CD4-positive, CD25-positive, alpha-beta regulatory T cell (primary cell): ENCODE measurements around the gene PXK. TPM values are rescaled to one million over a fixed set of nuclear protein-coding genes. Genes with fewer than 3 reads are reported as not detected.
"Not testable (repeated sequence)": the region's sequence is repeated elsewhere in the genome, so short reads cannot be mapped to it uniquely, and the experiment has no call there.

Experiments used
- ATAC-seq, 2 donors: fragments of 150-1000 bp; cut with Tn5 transposase; one replicate each; pipeline ENCODE4 v1.10.0; 2021; ENCODE audit warnings: low read depth in 2 of 2, moderate number of reproducible peaks in 2 of 2, moderate library complexity in 1 of 2
- DNase-seq, 3 donors: peaks; one replicate each; pipeline versions ENCODE4 v3.0.0 to v3.0.0-alpha.2; 2012 to 2022; ENCODE audit warnings: mixed read lengths in 1 of 3
- H3K27ac ChIP-seq: one replicate; pipeline ENCODE4 v1.7.0; 2013; ENCODE audit warnings: mild to moderate bottlenecking, low read length; ENCODE audit not compliant: insufficient read depth, poor library complexity, severe bottlenecking
- H3K27me3 ChIP-seq: one replicate; pipeline ENCODE4 v1.7.0; 2013; ENCODE audit warnings: low read length; ENCODE audit not compliant: control insufficient read depth, insufficient read depth
- H3K36me3 ChIP-seq: one replicate; pipeline ENCODE4 v1.7.0; 2013; ENCODE audit warnings: mild to moderate bottlenecking, low read length, moderate library complexity; ENCODE audit not compliant: control insufficient read depth, insufficient read depth
- H3K4me1 ChIP-seq: 2 replicates; pipeline ENCODE4 v1.7.0; 2013; ENCODE audit warnings: mild to moderate bottlenecking, low read length; ENCODE audit not compliant: insufficient read depth, control insufficient read depth, poor library complexity, severe bottlenecking
- H3K4me3 ChIP-seq: one replicate; pipeline ENCODE4 v1.7.0; 2013; ENCODE audit warnings: low read depth, mild to moderate bottlenecking, low read length, moderate library complexity
- H3K9me3 ChIP-seq, 2 experiments: 1 replicate in 1 of 2; 2 replicates in 1 of 2; pipeline ENCODE4 v1.7.0; 2013; ENCODE audit warnings: low read length in 2 of 2, mild to moderate bottlenecking in 1 of 2, moderate library complexity in 1 of 2; ENCODE audit not compliant: control insufficient read depth in 2 of 2
- H3K27ac Mint-ChIP-seq, 3 donors: one replicate each; pipeline ENCODE4 v1.8.0; 2020 to 2022; ENCODE audit warnings: mild to moderate bottlenecking in 3 of 3, mixed read lengths in 3 of 3, moderate library complexity in 2 of 3
- H3K27me3 Mint-ChIP-seq: one replicate; pipeline ENCODE4 v1.8.0; 2022; ENCODE audit warnings: mild to moderate bottlenecking, mixed read lengths
- H3K36me3 Mint-ChIP-seq: one replicate; pipeline ENCODE4 v1.8.0; 2020; ENCODE audit warnings: mixed read lengths
- H3K4me1 Mint-ChIP-seq, 4 donors: one replicate each; pipeline ENCODE4 v1.8.0; 2020 to 2022; ENCODE audit warnings: mixed read lengths in 4 of 4, mild to moderate bottlenecking in 1 of 4
- H3K4me3 Mint-ChIP-seq, 4 donors: one replicate each; pipeline ENCODE4 v1.8.0; 2020 to 2022; ENCODE audit warnings: mild to moderate bottlenecking in 4 of 4, mixed read lengths in 4 of 4, moderate library complexity in 3 of 4
- H3K9me3 Mint-ChIP-seq, 7 donors: one replicate each; pipeline ENCODE4 v1.8.0; 2020 to 2022; ENCODE audit warnings: mixed read lengths in 7 of 7, mild to moderate bottlenecking in 3 of 7, moderate library complexity in 2 of 7
- polyA plus RNA-seq, 4 donors: library from polyadenylated mRNA; unstranded; fragments of 300-500 nt; fragmentation: Illumina TruSeq; gene quantifications; one replicate each; pipeline ENCODE4 v1.2.3, GENCODE V29; 2021
- total RNA-seq: library from RNA; stranded (reverse); gene quantifications from one replicate; pipeline ENCODE4 v1.2.3, GENCODE V29; 2022

Gene PXK
- total and polyA plus RNA-seq, 5 donors from 2014 or later: 21.8 to 32.6 (median 31.8) TPM

DNA sequence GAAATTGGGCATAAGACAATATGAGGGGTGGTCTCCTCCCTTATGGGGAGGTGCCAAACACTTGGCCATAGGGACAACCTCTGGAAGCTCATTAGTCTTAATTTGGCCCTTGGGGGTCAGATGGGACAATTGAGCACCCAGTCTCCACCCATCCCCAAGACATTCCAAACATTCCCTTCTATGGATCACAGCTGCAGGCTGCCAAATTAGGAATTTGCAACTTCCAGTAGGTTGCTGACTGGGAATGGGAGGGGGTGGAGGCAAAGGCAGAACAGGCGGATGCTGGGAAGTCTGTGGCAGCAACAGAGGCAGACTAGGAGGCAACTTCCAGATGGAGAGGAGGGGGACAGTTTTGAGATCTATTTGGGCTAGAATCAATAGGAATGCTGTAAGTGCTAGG lies 102.3 kb downstream of the PXK start:
- H3K36me3 Mint-ChIP-seq: peaks cover 6% of the 10 kb centered on the region
- ATAC-seq: no peak
- peaks cover 22% of the 10 kb centered on the region for H3K36me3 ChIP-seq
- no peak overlapping the region for H3K27ac ChIP-seq
- no peaks in the 10 kb centered on the region for H3K9me3 Mint-ChIP-seq
- no peaks in the 10 kb centered on the region for H3K27me3 Mint-ChIP-seq
- no peaks in the 10 kb centered on the region for H3K27me3 ChIP-seq
- H3K27ac Mint-ChIP-seq: no peak overlapping the region
- peaks cover 17% of the 10 kb centered on the region for H3K4me1 ChIP-seq
- peak overlapping the region; percentile 17 to 94 (median 74) for H3K4me3 Mint-ChIP-seq
- DNase-seq: no peak
- no peaks in the 10 kb centered on the region for H3K9me3 ChIP-seq
- peaks cover 0 to 36% (median 23%) of the 10 kb centered on the region in 4 donors for H3K4me1 Mint-ChIP-seq
- H3K4me3 ChIP-seq: no peak overlapping the region

DNA sequence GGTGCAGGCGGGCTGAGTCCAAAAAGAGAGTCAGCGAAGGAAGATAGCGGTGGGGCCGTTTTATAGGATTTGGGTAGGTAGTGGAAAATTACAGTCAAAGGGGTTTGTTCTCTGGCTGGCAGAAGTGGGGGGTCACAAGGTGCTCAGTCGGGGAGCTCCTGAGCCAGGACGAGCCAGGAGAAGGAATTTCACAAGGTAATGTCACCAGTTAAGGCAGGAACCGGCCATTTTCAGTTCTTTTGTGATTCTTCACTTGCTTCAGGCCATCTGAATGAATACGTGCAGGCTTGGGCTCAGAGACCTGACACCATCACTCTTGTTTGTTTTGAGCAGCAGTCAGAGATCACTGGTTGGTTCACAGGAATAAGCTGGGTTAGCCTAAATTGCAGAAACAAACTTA lies 104.6 kb downstream of the PXK start:
- not testable (repeated sequence) for H3K27ac Mint-ChIP-seq, H3K9me3 Mint-ChIP-seq, H3K4me3 ChIP-seq, DNase-seq, H3K27me3 Mint-ChIP-seq, H3K27ac ChIP-seq, H3K36me3 Mint-ChIP-seq, H3K27me3 ChIP-seq, H3K36me3 ChIP-seq, H3K9me3 ChIP-seq, ATAC-seq, H3K4me3 Mint-ChIP-seq
- H3K4me1 Mint-ChIP-seq: peaks cover 0 to 24% (median 15%) of the 10 kb centered on the region in 4 donors
- peaks cover 12% of the 10 kb centered on the region for H3K4me1 ChIP-seq

- not testable (repeated sequence) for H3K9me3 ChIP-seq, H3K4me3 ChIP-seq, H3K4me1 Mint-ChIP-seq, H3K36me3 Mint-ChIP-seq, H3K27ac ChIP-seq, H3K36me3 ChIP-seq, H3K27me3 ChIP-seq, H3K4me1 ChIP-seq, H3K27ac Mint-ChIP-seq, H3K27me3 Mint-ChIP-seq, H3K4me3 Mint-ChIP-seq, DNase-seq, ATAC-seq, H3K9me3 Mint-ChIP-seq
Observed at GRCh38 chr3:58440996-58441355, 108.3 kb downstream of the PXK start.

DNA sequence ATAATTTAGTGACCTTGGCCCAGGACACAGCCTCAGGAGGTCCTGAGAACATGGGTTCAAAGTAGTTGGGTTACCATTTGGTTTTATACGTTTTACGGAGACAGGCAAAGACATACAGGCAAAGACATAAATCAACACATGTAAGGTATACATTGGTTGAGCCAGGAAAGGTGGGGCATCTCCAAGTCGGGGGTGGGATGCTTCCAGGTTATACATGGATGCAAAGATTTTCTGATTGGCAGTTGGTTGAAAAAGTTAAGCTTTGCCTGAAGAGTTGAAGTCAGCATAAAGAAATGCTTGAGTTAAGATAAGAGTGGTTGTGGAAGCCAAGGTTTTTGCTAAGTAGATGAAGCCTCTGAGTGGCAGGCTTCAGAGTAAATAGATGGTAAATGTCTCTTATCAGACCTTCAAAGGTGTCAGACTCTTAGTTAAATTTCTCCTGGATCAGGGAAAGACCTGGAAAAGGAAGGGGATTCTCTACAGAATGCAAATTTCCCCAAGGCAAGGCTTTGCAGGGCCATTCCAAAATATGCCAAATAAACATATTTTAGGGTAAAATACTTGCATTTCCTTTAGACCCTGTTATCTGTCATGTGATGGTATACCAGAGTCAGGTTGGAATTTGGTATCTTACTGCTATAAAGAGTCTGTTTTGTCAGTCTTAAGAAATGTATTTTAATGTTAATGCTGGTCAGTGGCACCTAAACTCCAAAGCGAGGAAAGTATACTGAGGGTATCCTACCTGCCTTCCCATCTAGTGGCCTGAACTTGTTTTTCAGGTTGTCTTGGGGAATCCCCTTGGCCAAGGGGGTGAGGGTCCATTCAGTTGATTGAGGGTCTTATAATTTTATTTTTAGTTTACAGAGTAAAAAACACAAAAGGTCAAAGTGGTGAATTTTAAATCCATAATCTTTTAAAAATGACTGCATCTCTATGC lies 109.1 kb downstream of the PXK start:
- Mint-ChIP-seq H3K9me3 (no peaks in the 10 kb centered on the region), H3K4me1 (peaks cover 0 to 2% (median 0%) of the 10 kb centered on the region in 4 donors), H3K27ac (no peak overlapping the region), H3K4me3 (no peak overlapping the region), H3K27me3 (no peaks in the 10 kb centered on the region), H3K36me3 (no peaks in the 10 kb centered on the region)
- ATAC-seq (no peak), DNase-seq (no peak)
- H3K9me3 ChIP-seq: no peaks in the 10 kb centered on the region
- no peaks in the 10 kb centered on the region for H3K4me1 ChIP-seq
- no peaks in the 10 kb centered on the region for H3K27me3 ChIP-seq
- no peak overlapping the region for H3K27ac ChIP-seq
- no peak overlapping the region for H3K4me3 ChIP-seq
- H3K36me3 ChIP-seq: no peaks in the 10 kb centered on the region

DNA sequence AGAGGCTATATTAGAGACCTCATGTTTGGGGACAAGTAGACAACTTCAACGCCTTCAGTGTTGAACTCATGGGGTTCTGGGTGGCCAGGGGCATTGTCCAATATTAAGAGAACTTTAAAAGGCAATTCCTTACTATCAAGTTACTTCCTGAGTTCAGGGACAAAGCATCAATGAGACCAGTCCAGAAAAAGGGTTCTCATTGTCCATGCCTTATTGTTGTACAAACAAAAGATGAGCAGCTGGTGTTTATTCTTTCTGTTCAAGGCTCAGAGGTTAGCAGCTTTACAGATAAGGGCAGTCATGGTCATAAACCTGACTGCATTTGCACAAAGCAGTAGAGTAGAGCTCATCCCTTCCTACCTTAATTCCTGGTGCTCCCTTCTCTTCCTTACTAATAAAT lies 119.5 kb downstream of the PXK start:
- H3K36me3 ChIP-seq: no peaks in the 10 kb centered on the region
- Mint-ChIP-seq H3K4me3 (no peak overlapping the region), H3K27ac (no peak overlapping the region), H3K27me3 (peaks cover 10% of the 10 kb centered on the region), H3K4me1 (peaks cover 0 to 2% (median under 1%) of the 10 kb centered on the region in 4 donors), H3K36me3 (no peaks in the 10 kb centered on the region), H3K9me3 (peaks cover 0 to 25% (median 10%) of the 10 kb centered on the region in 7 donors)
- H3K4me1 ChIP-seq: no peaks in the 10 kb centered on the region
- H3K27ac ChIP-seq: no peak overlapping the region
- H3K9me3 ChIP-seq: peaks cover 16 to 21% of the 10 kb centered on the region in 2 experiments
- ATAC-seq: no peak
- H3K4me3 ChIP-seq: no peak overlapping the region
- no peak for DNase-seq
- peaks cover 4% of the 10 kb centered on the region for H3K27me3 ChIP-seq

- Histone ChIP-seq H3K27ac (no peak overlapping the region), H3K4me3 (no peak overlapping the region), H3K4me1 (peaks cover 6% of the 10 kb centered on the region), H3K27me3 (peaks cover 4% of the 10 kb centered on the region), H3K9me3 (peaks cover 13 to 16% of the 10 kb centered on the region in 2 experiments), H3K36me3 (no peaks in the 10 kb centered on the region)
- Mint-ChIP-seq H3K9me3 (peaks cover 0 to 20% (median 10%) of the 10 kb centered on the region in 7 donors), H3K4me1 (peaks cover 3 to 8% (median 7%) of the 10 kb centered on the region in 4 donors), H3K27me3 (peaks cover 11% of the 10 kb centered on the region), H3K4me3 (no peak overlapping the region), H3K36me3 (no peaks in the 10 kb centered on the region), H3K27ac (no peak overlapping the region)
- DNase-seq (no peak), ATAC-seq (no peak)
Observed at GRCh38 chr3:58459160-58459559, 126.5 kb downstream of the PXK start.

DNA sequence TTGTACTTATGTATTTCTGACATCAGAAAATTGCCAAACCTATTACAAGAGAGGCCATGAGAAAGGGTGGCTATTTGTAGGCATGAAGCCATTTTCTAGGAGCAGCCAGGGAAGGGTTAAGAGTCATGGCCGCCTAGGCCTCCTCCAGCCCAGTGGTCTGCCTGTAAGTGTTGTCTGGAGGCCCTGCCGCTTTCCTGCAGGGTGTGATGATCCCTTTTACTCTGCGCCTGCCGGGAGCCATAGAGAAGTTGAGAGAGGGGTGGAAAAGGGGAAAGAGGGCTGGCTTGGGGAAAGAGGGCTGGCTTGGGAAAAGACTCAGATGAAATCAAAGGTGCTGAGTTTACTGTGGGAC lies 130.1 kb downstream of the PXK start:
- ATAC-seq: no peak
- no peaks in the 10 kb centered on the region for H3K9me3 ChIP-seq
- H3K4me3 ChIP-seq: no peak overlapping the region
- H3K27me3 Mint-ChIP-seq: peaks cover 7% of the 10 kb centered on the region
- H3K9me3 Mint-ChIP-seq: peaks cover 0 to 2% (median 0%) of the 10 kb centered on the region in 7 donors
- no peaks in the 10 kb centered on the region for H3K36me3 ChIP-seq
- H3K27ac ChIP-seq: no peak overlapping the region
- DNase-seq: no peak
- H3K27me3 ChIP-seq: no peaks in the 10 kb centered on the region
- H3K4me3 Mint-ChIP-seq: no peak overlapping the region
- peaks cover 6% of the 10 kb centered on the region for H3K4me1 ChIP-seq
- H3K4me1 Mint-ChIP-seq: peaks cover 3 to 8% (median 7%) of the 10 kb centered on the region in 4 donors
- H3K27ac Mint-ChIP-seq: no peak overlapping the region
- no peaks in the 10 kb centered on the region for H3K36me3 Mint-ChIP-seq
